CD8-positive, alpha-beta memory T cell (primary cell): ENCODE results near the gene PSMB8. TPM values are rescaled to one million over a fixed set of nuclear protein-coding genes. Genes with fewer than 3 reads are reported as not detected.

Source experiments
- CTCF ChIA-PET: fragments of 350-600 bp; sonication (Branson Sonifier 250); formaldehyde crosslinking; loops from one replicate; lab custom pipeline; 2021; ENCODE audit warnings: antibody characterized with exemption; lab: Charles Lee
- POLR2A ChIA-PET: fragments of 350-600 bp; sonication (Branson Sonifier 250); formaldehyde crosslinking; loops from one replicate; lab custom pipeline; 2021; ENCODE audit warnings: antibody characterized with exemption; lab: Charles Lee
- DNase-seq, 5 donors: peaks; one replicate each; pipeline versions ENCODE4 v3.0.0 to v3.0.0-alpha.2; 2020 to 2022; ENCODE audit warnings: mixed read lengths in 1 of 5
- H3K27ac ChIP-seq: one replicate; pipeline ENCODE4 v1.7.0; 2013; ENCODE audit warnings: low read depth, mild to moderate bottlenecking, low read length, moderate library complexity
- H3K27me3 ChIP-seq: 2 replicates; pipeline ENCODE4 v1.7.0; 2013; ENCODE audit warnings: low read length, mild to moderate bottlenecking; ENCODE audit not compliant: insufficient read depth, poor library complexity, severe bottlenecking
- H3K36me3 ChIP-seq: 2 replicates; pipeline ENCODE4 v1.7.0; 2013; ENCODE audit warnings: mild to moderate bottlenecking, low read length, moderate library complexity; ENCODE audit not compliant: insufficient read depth
- H3K4me1 ChIP-seq: 2 replicates; pipeline ENCODE4 v1.7.0; 2013; ENCODE audit warnings: mild to moderate bottlenecking, low read length, moderate library complexity; ENCODE audit not compliant: insufficient read depth
- H3K4me3 ChIP-seq: 2 replicates; pipeline ENCODE4 v1.7.0; 2013; ENCODE audit warnings: mild to moderate bottlenecking, low read length
- H3K9me3 ChIP-seq: 2 replicates; pipeline ENCODE4 v1.7.0; 2013; ENCODE audit warnings: mild to moderate bottlenecking, low read length
- H3K27ac Mint-ChIP-seq, 8 donors: one replicate each; pipeline ENCODE4 v1.8.0; 2020 to 2021; ENCODE audit warnings: mixed read lengths in 8 of 8, mild to moderate bottlenecking in 6 of 8, inconsistent platforms in 3 of 8, moderate library complexity in 3 of 8
- H3K27me3 Mint-ChIP-seq, 2 donors: one replicate each; pipeline ENCODE4 v1.8.0; 2020 to 2021; ENCODE audit warnings: mixed read lengths in 2 of 2, mild to moderate bottlenecking in 1 of 2, moderate library complexity in 1 of 2
- H3K36me3 Mint-ChIP-seq, 3 donors: one replicate each; pipeline ENCODE4 v1.8.0; 2020 to 2021; ENCODE audit warnings: mixed read lengths in 3 of 3, inconsistent platforms in 1 of 3, mild to moderate bottlenecking in 1 of 3
- H3K4me1 Mint-ChIP-seq, 3 donors: one replicate each; pipeline ENCODE4 v1.8.0; 2020 to 2021; ENCODE audit warnings: mixed read lengths in 3 of 3, inconsistent platforms in 1 of 3, mild to moderate bottlenecking in 1 of 3
- H3K4me3 Mint-ChIP-seq, 7 donors: one replicate each; pipeline ENCODE4 v1.8.0; 2020 to 2021; ENCODE audit warnings: mixed read lengths in 7 of 7, mild to moderate bottlenecking in 6 of 7, moderate library complexity in 4 of 7, inconsistent platforms in 2 of 7
- H3K9me3 Mint-ChIP-seq, 5 donors: one replicate each; pipeline ENCODE4 v1.8.0; 2020 to 2022; ENCODE audit warnings: mixed read lengths in 5 of 5, mild to moderate bottlenecking in 3 of 5, moderate library complexity in 2 of 5, inconsistent platforms in 1 of 5
- polyA plus RNA-seq: library from polyadenylated mRNA; unstranded; fragments of 300-500 nt; fragmentation: Illumina TruSeq; gene quantifications from one replicate; pipeline ENCODE4 v1.2.3, GENCODE V29; 2021
- total RNA-seq, 2 experiments: library from RNA; stranded (reverse); gene quantifications; one replicate each; pipeline ENCODE4 v1.2.3, GENCODE V29; 2021

PSMB8 gene
- total and polyA plus RNA-seq, 3 experiments from 2014 or later, result 311 to 422 (median 326) TPM

DNA sequence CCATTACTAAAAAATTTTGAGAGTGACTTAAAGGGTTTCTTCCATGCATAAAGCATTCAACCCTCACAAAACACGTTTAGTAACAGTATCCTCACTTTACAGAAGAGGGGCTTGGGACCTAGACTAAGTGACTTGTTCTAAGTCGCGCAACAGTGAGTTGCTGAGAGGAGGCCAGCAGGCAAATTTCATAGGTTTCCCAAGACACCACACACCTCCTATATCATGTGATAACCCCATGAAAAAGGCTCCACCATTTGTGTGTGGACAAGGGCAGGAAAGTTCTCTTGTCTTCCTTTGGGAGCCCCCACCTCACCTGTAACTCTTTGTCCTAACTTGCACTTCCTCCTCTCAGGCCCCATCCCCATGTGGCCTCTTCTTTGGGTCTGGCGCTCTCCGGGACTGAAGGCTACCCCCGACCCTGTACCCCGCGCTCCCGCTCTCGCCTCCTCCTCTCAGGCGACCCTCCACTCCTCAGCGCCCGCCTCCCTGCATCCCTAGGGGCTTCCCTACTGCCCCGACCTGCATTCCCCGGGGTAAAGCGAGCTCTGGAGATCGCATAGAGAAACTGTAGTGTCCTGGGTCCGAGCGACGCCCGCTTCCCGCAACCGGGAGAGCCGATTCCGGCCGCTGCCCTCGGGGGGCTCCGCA is 392 bp downstream of the PSMB8 start:
- Mint-ChIP-seq H3K27me3 (peaks cover 0 to 3% of the 10 kb centered on the region in 2 donors), H3K9me3 (no peaks in the 10 kb centered on the region), H3K4me3 (peak overlapping the region; percentile 94 to 99 (median 97)), H3K36me3 (peaks cover 43 to 88% (median 45%) of the 10 kb centered on the region in 3 donors), H3K4me1 (peaks cover 72 to 81% (median 80%) of the 10 kb centered on the region in 3 donors), H3K27ac (peak overlapping the region; percentile 96 to 100 (median 100))
- DNase-seq, result no peak
- no peaks in the 10 kb centered on the region for H3K9me3 ChIP-seq
- peaks cover 75% of the 10 kb centered on the region for H3K4me1 ChIP-seq
- peak overlapping the region; percentile 99 for H3K27ac ChIP-seq
- POLR2A ChIA-PET, result interaction anchor here (0.9 to 10.1 kb wide), 6 partner anchors 12 to 648 kb away, joined by 3 to 350 read pairs (median 14); partner anchors contain the start of genes PSMB9 and TAP1
- CTCF ChIA-PET, result interaction anchor here (1.4 to 10.6 kb wide), 5 partner anchors 11 to 141 kb away, joined by 4 to 295 read pairs (median 113); partner anchors contain the start of genes PSMB9 and TAP1
- H3K27me3 ChIP-seq, result no peaks in the 10 kb centered on the region
- peak overlapping the region; percentile 99 for H3K4me3 ChIP-seq
- H3K36me3 ChIP-seq, result peaks cover 49% of the 10 kb centered on the region

GRCh38 chr6:32842690-32843089 is 1.2 kb downstream of the PSMB8 start:
- H3K36me3 ChIP-seq, result peaks cover 41% of the 10 kb centered on the region
- H3K27ac Mint-ChIP-seq, result peak overlapping the region; percentile 31 to 100 (median 100)

DNA sequence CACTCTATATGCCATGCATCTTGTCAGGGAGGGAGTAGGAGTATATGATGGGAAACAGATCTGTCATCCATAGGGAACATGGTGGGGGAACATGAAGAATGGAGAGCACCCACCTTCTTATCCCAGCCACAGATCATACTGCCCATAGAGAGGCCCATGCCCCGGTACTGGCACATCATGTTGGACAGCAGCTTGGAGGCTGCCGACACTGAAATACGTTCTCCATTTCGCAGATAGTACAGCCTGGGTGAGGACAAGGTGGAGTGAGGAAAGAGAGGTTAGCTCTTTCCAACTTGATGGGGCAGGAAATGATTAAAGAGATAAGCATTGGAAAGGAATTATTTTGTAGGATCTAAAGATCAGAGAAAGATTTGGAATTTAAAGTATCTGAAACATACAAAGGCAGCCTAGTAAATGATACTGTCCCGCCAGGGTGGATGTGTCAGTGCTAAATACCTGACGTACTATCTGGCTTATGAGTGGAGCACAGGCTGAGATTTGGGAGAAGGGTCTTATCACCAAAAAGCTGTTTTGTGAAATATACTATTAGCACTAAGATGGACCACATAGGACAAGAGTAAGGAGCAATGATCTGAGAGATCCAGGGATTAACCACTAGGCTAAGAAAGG is 1.7 kb downstream of the PSMB8 start:
- Histone ChIP-seq H3K9me3 (no peaks in the 10 kb centered on the region), H3K4me3 (peak overlapping the region; percentile 99), H3K4me1 (peaks cover 72% of the 10 kb centered on the region), H3K36me3 (peaks cover 36% of the 10 kb centered on the region), H3K27ac (no peak overlapping the region), H3K27me3 (no peaks in the 10 kb centered on the region)
- POLR2A ChIA-PET, result interaction anchor here (0.5 to 10.1 kb wide), 4 partner anchors 13 to 1386 kb away, joined by 3 to 350 read pairs (median 6); partner anchors contain the start of genes PSMB9 and TAP1
- H3K4me1 Mint-ChIP-seq, result peaks cover 65 to 74% (median 73%) of the 10 kb centered on the region in 3 donors
- H3K4me3 Mint-ChIP-seq, result peak overlapping the region; percentile 94 to 99 (median 97)
- no peak for DNase-seq
- H3K36me3 Mint-ChIP-seq, result peaks cover 31 to 83% (median 33%) of the 10 kb centered on the region in 3 donors
- CTCF ChIA-PET, result interaction anchor here (1.2 to 10.6 kb wide), 5 partner anchors 9 to 142 kb away, joined by 3 to 295 read pairs (median 6); partner anchors contain the start of genes PSMB9 and TAP1
- no peaks in the 10 kb centered on the region for H3K9me3 Mint-ChIP-seq
- H3K27me3 Mint-ChIP-seq, result peaks cover 0 to 3% of the 10 kb centered on the region in 2 donors
- H3K27ac Mint-ChIP-seq, result peak overlapping the region; percentile 96 to 100 (median 100)

More at GRCh38 chr6:32842690-32843089, 1.2 kb downstream of the PSMB8 start:
- peaks cover 72% of the 10 kb centered on the region for H3K4me1 ChIP-seq
- H3K4me1 Mint-ChIP-seq, result peaks cover 65 to 74% (median 73%) of the 10 kb centered on the region in 3 donors
- no peaks in the 10 kb centered on the region for H3K9me3 Mint-ChIP-seq
- H3K4me3 Mint-ChIP-seq, result peak overlapping the region; percentile 94 to 99 (median 97)
- H3K27me3 ChIP-seq, result no peaks in the 10 kb centered on the region
- ChIA-PET POLR2A (interaction anchor here (0.5 to 10.1 kb wide), 3 partner anchors 12 to 1385 kb away, joined by 3 to 350 read pairs (median 9); partner anchors contain the start of genes PSMB9 and TAP1), CTCF (interaction anchor here (1.2 to 10.6 kb wide), 4 partner anchors 8 to 26 kb away, joined by 3 to 295 read pairs (median 97); partner anchors contain the start of genes PSMB9 and TAP1)
- peaks cover 0 to 3% of the 10 kb centered on the region in 2 donors for H3K27me3 Mint-ChIP-seq
- peak overlapping the region; percentile 99 for H3K4me3 ChIP-seq
- no peak for DNase-seq
- peaks cover 36 to 84% (median 38%) of the 10 kb centered on the region in 3 donors for H3K36me3 Mint-ChIP-seq
- H3K27ac ChIP-seq, result peak overlapping the region; percentile 99
- no peaks in the 10 kb centered on the region for H3K9me3 ChIP-seq

- peaks cover 66 to 74% (median 73%) of the 10 kb centered on the region in 3 donors for H3K4me1 Mint-ChIP-seq
- Histone ChIP-seq H3K4me1 (peaks cover 72% of the 10 kb centered on the region), H3K4me3 (no peak overlapping the region), H3K9me3 (no peaks in the 10 kb centered on the region), H3K27me3 (no peaks in the 10 kb centered on the region), H3K27ac (peak overlapping the region; percentile 1), H3K36me3 (peaks cover 34% of the 10 kb centered on the region)
- peaks cover 0 to 3% of the 10 kb centered on the region in 2 donors for H3K27me3 Mint-ChIP-seq
- H3K9me3 Mint-ChIP-seq, result no peaks in the 10 kb centered on the region
- CTCF ChIA-PET, result interaction anchor here (0.9 to 10.6 kb wide), 4 partner anchors 16 to 144 kb away, joined by 3 to 295 read pairs (median 98); partner anchors contain the start of genes PSMB9 and TAP1
- DNase-seq, result peak in 2 of 5 donors; percentile 28 to 54
- POLR2A ChIA-PET, result interaction anchor here (3.9 to 10.1 kb wide), 2 partner anchors 14 to 132 kb away, joined by 38 to 350 read pairs; partner anchors contain the start of genes PSMB9 and TAP1
- H3K27ac Mint-ChIP-seq, result peak overlapping the region; percentile 96 to 100 (median 100)
- peaks cover 25 to 83% (median 30%) of the 10 kb centered on the region in 3 donors for H3K36me3 Mint-ChIP-seq
- H3K4me3 Mint-ChIP-seq, result peak overlapping the region; percentile 78 to 99 (median 97)
These were observed 3.1 kb downstream of the PSMB8 start for GRCh38 chr6:32840604-32841246.

DNA sequence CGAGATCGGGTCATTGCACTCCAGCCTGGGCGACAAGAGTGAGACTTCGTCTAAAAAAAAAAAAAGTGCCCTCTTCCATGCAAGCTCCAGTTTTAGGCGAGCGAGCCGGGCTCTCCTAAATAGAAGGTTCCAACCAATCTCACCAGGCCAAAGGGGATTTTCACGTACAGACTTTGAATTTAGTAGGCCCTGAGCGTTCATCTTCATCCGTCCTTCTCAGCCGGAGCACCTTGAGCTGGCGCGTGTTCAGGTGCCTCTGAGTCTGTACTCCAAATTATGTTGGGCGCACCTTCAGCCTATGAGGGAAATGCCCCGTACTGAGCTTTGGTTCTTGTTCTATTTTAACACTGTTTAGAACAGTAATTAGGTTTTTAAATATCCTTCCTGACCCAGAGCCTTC is 4.5 kb downstream of the PSMB8 start:
- peaks cover 78% of the 10 kb centered on the region for H3K4me1 ChIP-seq
- H3K36me3 ChIP-seq, result peaks cover 45% of the 10 kb centered on the region
- ChIA-PET CTCF (interaction anchor here (0.9 to 10.6 kb wide), 28 partner anchors 8 to 954 kb away, joined by 3 to 295 read pairs (median 6); partner anchors contain the start of genes BRD2, HLA-DMA, HLA-DMB and HLA-DQB1), POLR2A (interaction anchor here (1.3 to 10.1 kb wide), 4 partner anchors 16 to 133 kb away, joined by 4 to 350 read pairs (median 47); partner anchors contain the start of genes PSMB9 and TAP1)
- no peak for DNase-seq
- Mint-ChIP-seq H3K4me1 (peaks cover 75 to 81% (median 78%) of the 10 kb centered on the region in 3 donors), H3K4me3 (peak overlapping the region in 4 of 7 donors; percentile 23 to 96 (median 48)), H3K27me3 (peaks cover 0 to 2% of the 10 kb centered on the region in 2 donors), H3K9me3 (no peaks in the 10 kb centered on the region), H3K27ac (peak overlapping the region; percentile 96 to 100 (median 100)), H3K36me3 (peaks cover 26 to 83% (median 27%) of the 10 kb centered on the region in 3 donors)
- H3K27me3 ChIP-seq, result no peaks in the 10 kb centered on the region
- H3K4me3 ChIP-seq, result no peak overlapping the region
- H3K27ac ChIP-seq, result no peak overlapping the region
- no peaks in the 10 kb centered on the region for H3K9me3 ChIP-seq

DNA sequence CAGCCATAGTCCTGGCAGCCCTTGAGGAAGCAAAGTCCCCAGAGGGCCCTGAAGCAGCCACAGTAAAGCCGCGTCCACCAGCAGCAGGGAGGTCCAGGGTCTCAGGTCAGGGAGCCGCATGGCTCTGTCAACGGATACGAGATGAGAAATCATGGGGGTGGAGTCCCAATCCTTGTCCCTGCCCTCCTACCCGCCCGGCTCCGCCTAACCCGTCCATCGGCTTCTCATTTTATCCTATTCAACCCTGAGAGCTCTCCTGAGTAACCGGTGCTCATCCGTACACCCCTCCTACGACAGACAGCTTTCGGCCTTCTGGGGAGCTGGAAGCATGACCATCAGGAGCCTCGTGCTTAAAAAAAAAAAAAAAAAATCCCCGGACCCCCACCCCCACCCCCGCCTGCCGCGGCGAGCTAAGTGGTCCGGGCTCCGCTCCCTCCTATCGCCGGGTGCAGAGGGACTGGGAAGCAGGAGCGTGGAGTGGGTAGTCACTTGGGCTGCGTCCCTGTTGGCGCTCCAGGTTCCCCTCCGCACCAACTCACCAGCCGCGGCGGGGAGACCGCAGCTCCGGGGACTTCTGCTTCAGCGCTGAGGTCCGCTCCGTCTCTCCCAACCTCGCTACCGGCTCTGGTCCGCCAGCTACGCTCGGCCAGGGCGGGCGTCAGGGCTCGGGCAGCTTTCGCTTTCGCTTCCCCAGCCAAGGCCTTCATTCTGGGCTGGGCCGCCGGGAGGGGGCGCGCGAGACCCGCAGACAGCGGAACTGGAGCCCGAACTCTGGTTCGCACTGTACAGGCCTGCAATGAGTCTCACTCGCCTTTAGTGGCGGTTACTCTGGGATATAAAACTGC is 5.5 kb downstream of the PSMB8 start, which contains the start of gene TAP2:
Gene TAP2, minus strand, starts transcription at position 626 of the 845 bp plus-strand sequence. Its CDS starts 506 bp downstream, at position 120.
- H3K27ac Mint-ChIP-seq, result peak within 1 kb of the TSS; percentile 91 to 100 (median 100)
- Histone ChIP-seq H3K36me3 (peaks cover 47% of the 10 kb centered on the region), H3K4me1 (peaks cover 78% of the 10 kb centered on the region), H3K27me3 (no peaks in the 10 kb centered on the region), H3K4me3 (peak within 1 kb of the TSS; percentile 75), H3K9me3 (no peaks in the 10 kb centered on the region), H3K27ac (peak within 1 kb of the TSS; percentile 77)
- POLR2A ChIA-PET, result interaction anchor here (0.5 to 10.1 kb wide), 15 partner anchors 17 to 1176 kb away, joined by 3 to 350 read pairs (median 3); partner anchors contain the start of genes HLA-DMA, HLA-DMB, PSMB9 and TAP1
- CTCF ChIA-PET, result interaction anchor here (0.6 to 10.6 kb wide), 50 partner anchors 9 to 1436 kb away, joined by 3 to 295 read pairs (median 4); partner anchors contain the start of genes BRD2, HLA-DMA, HLA-DMB and HLA-DPB1
- H3K4me1 Mint-ChIP-seq, result peaks cover 84 to 91% (median 88%) of the 10 kb centered on the region in 3 donors
- H3K27me3 Mint-ChIP-seq, result peaks cover 0 to 2% of the 10 kb centered on the region in 2 donors
- H3K9me3 Mint-ChIP-seq, result no peaks in the 10 kb centered on the region
- DNase-seq, result peak; percentile 94 to 98 (median 97)
- peak within 1 kb of the TSS; percentile 91 to 97 (median 96) for H3K4me3 Mint-ChIP-seq
- H3K36me3 Mint-ChIP-seq, result peaks cover 27 to 83% (median 32%) of the 10 kb centered on the region in 3 donors
